Smooth muscle cell (in vitro differentiated cells): ENCODE measurements around the gene WDR27. TPM values are rescaled to one million over a fixed set of nuclear protein-coding genes. Genes with fewer than 3 reads are reported as not detected.

ENCODE experiments used
- DNase-seq: peaks from one replicate; lab custom pipeline; 2025; ENCODE audit not compliant: unreplicated experiment; lab: John Stamatoyannopoulos, UW
- H2AFZ ChIP-seq: fragments of 200-600 bp; sonication (generic); 2 replicates; pipeline ENCODE4 v1.6.0; 2016; ENCODE audit warnings: antibody characterized with exemption, low read depth, mild to moderate bottlenecking
- H3F3A ChIP-seq: fragments of 200-600 bp; sonication (generic); 2 replicates; pipeline ENCODE4 v1.6.0; 2017; ENCODE audit warnings: antibody characterized with exemption, low read depth
- H3K27ac ChIP-seq: fragments of 200-600 bp; sonication (generic); 2 replicates; pipeline ENCODE4 v1.5.1; 2016; ENCODE audit warnings: low read depth, mild to moderate bottlenecking
- H3K27me3 ChIP-seq: fragments of 200-600 bp; sonication (generic); 2 replicates; pipeline ENCODE4 v1.6.1; 2016; ENCODE audit warnings: low read depth, mild to moderate bottlenecking
- H3K36me3 ChIP-seq: fragments of 200-600 bp; sonication (generic); 2 replicates; pipeline ENCODE4 v1.5.1; 2016; ENCODE audit warnings: low read depth
- H3K4me1 ChIP-seq: fragments of 200-600 bp; sonication (generic); 2 replicates; pipeline ENCODE4 v1.5.1; 2016; ENCODE audit warnings: low read depth
- H3K4me2 ChIP-seq: fragments of 200-600 bp; sonication (generic); 2 replicates; pipeline ENCODE4 v1.6.0; 2016; ENCODE audit warnings: mild to moderate bottlenecking
- H3K4me3 ChIP-seq: fragments of 200-600 bp; sonication (generic); 2 replicates; pipeline ENCODE4 v1.5.1; 2016; ENCODE audit warnings: mild to moderate bottlenecking
- H3K79me2 ChIP-seq: fragments of 200-600 bp; sonication (generic); 2 replicates; pipeline ENCODE4 v1.6.0; 2016; ENCODE audit warnings: low read depth, mild to moderate bottlenecking
- H3K9ac ChIP-seq: fragments of 200-600 bp; sonication (generic); 2 replicates; pipeline ENCODE4 v1.6.0; 2016; ENCODE audit warnings: low read depth
- H3K9me3 ChIP-seq: fragments of 200-600 bp; sonication (generic); replicated peaks from 2 replicates; pipeline ENCODE4 v1.5.1; 2016; ENCODE audit warnings: low read depth
- H4K20me1 ChIP-seq: fragments of 200-600 bp; sonication (generic); 2 replicates; pipeline ENCODE4 v1.6.0; 2016; ENCODE audit warnings: low read depth
- CTCF ChIP-seq: fragments of 200-600 bp; sonication (generic); IDR thresholded peaks from 2 replicates; pipeline ENCODE4 v1.5.1; 2017; ENCODE audit warnings: borderline replicate concordance, mild to moderate bottlenecking, antibody characterized with exemption; ENCODE audit not compliant: insufficient read depth, poor library complexity, severe bottlenecking
- WGBS: methylation state at CpG from one replicate; pipeline ENCODE4 v1.1.7; 2016; ENCODE audit warnings: low lambda C conversion rate; 5-methylcytosine and 5-hydroxymethylcytosine counted together
- polyA plus RNA-seq: library from polyadenylated mRNA; unstranded; fragments of >200 nt; fragmentation: Nextera tagmentation; extraction: Ambion mirVana; gene quantifications from 2 replicates; pipeline ENCODE4 v1.2.1, GENCODE V29; 2016
- total RNA-seq: library from RNA; depleted of rRNA; stranded (reverse); fragments of >200 nt; gene quantifications from 2 replicates; pipeline ENCODE4 v1.2.3, GENCODE V29; 2014

Gene WDR27
- total and polyA plus RNA-seq, 2 experiments from 2014 or later = 26.0 to 47.0 TPM

- Histone ChIP-seq H4K20me1 (no peaks in the 10 kb centered on the region), H3K27ac (no peak overlapping the region), H2AFZ (no peak overlapping the region), H3K27me3 (no peaks in the 10 kb centered on the region), H3K4me1 (no peaks in the 10 kb centered on the region), H3F3A (peaks cover 7% of the 10 kb centered on the region), H3K4me3 (no peak overlapping the region), H3K36me3 (peaks cover 19% of the 10 kb centered on the region), H3K4me2 (no peak overlapping the region), H3K9ac (no peak overlapping the region), H3K79me2 (peaks cover 4% of the 10 kb centered on the region), H3K9me3 (no peaks in the 10 kb centered on the region)
- no peak for TF ChIP-seq CTCF
- 84% methylated on average over 3 of the region's 3 CpGs for WGBS
- no peak for DNase-seq
Observed at GRCh38 chr6:169710009-169710408, 8.2 kb upstream of the WDR27 start.

DNA sequence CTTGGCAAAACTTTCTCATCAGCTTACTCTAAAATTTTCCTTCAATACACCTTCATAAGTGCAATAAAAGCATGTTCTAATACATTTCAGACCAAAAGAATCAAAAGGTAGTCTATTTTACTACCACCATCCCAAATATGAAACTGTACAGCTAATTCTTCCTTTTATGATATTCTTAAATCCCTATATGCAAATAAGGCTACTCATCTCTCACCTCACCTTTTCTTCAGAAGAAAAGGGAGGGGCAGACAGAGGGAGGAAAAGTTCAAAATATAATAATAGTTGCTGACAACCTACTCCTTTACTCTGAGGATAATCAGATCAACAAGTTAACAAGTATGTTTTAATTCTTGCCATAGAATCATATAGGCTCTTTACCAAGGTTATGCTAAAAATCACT is 7.5 kb upstream of the WDR27 start:
- no peak overlapping the region for H3K4me2 ChIP-seq
- no peaks in the 10 kb centered on the region for H3K27me3 ChIP-seq
- H3K36me3 ChIP-seq = peaks cover 19% of the 10 kb centered on the region
- H2AFZ ChIP-seq = no peak overlapping the region
- H3K9ac ChIP-seq = no peak overlapping the region
- peaks cover 6% of the 10 kb centered on the region for H3K79me2 ChIP-seq
- no peak overlapping the region for H3K27ac ChIP-seq
- H3F3A ChIP-seq = peaks cover 7% of the 10 kb centered on the region
- H3K4me1 ChIP-seq = peaks cover 7% of the 10 kb centered on the region
- no peak for DNase-seq
- no peak for TF ChIP-seq CTCF
- no peak overlapping the region for H3K4me3 ChIP-seq
- peaks cover 2% of the 10 kb centered on the region for H4K20me1 ChIP-seq
- H3K9me3 ChIP-seq = no peaks in the 10 kb centered on the region

- Histone ChIP-seq H3K27me3 (no peaks in the 10 kb centered on the region), H4K20me1 (peaks cover 17% of the 10 kb centered on the region), H3K9ac (no peak overlapping the region), H2AFZ (no peak overlapping the region), H3K4me1 (peaks cover 22% of the 10 kb centered on the region), H3K36me3 (peaks cover 19% of the 10 kb centered on the region), H3K4me2 (no peak overlapping the region), H3K27ac (no peak overlapping the region), H3K9me3 (no peaks in the 10 kb centered on the region), H3K79me2 (peaks cover 21% of the 10 kb centered on the region), H3K4me3 (no peak overlapping the region), H3F3A (peaks cover 7% of the 10 kb centered on the region)
- no peak for TF ChIP-seq CTCF
- WGBS = 60% methylated on average over 2 of the region's 2 CpGs
- DNase-seq = no peak
Observed at GRCh38 chr6:169707772-169708171, 5.9 kb upstream of the WDR27 start.

DNA sequence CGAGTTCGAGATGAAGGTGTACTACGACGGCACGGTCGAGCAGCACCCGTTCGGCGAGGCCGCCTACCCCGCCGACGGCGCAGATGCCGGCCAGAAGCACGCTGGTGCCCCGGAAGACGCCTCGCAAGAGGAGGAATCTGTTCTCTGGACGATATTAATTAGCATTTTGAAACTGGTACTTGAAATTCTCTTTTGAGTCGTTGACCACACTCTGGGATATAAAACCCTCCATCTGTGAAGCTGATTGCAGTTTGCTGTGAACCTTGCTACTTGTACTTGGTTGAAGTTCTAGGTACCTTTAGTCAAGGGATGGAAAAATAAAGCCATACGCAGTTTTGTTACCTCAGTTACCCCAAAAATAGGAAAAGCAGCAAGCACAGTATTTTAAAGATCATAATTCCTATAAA is 1.0 kb upstream of the WDR27 start:
- TF ChIP-seq CTCF = no peak
- 5% methylated on average over 22 of the region's 22 CpGs for WGBS
- peak overlapping the region; percentile 96 for H3K27ac ChIP-seq
- peak overlapping the region; percentile 97 for H3K9ac ChIP-seq
- H3K4me1 ChIP-seq = peaks cover 34% of the 10 kb centered on the region
- H3K9me3 ChIP-seq = no peaks in the 10 kb centered on the region
- H2AFZ ChIP-seq = peak overlapping the region; percentile 87
- peak overlapping the region; percentile 95 for H3K4me2 ChIP-seq
- peaks cover 13% of the 10 kb centered on the region for H3F3A ChIP-seq
- no peaks in the 10 kb centered on the region for H3K36me3 ChIP-seq
- no peaks in the 10 kb centered on the region for H3K27me3 ChIP-seq
- peaks cover 17% of the 10 kb centered on the region for H4K20me1 ChIP-seq
- DNase-seq = no peak
- H3K79me2 ChIP-seq = peaks cover 34% of the 10 kb centered on the region
- H3K4me3 ChIP-seq = peak overlapping the region; percentile 84
